HUES48 (cell line): Measurements from ENCODE around the gene IL9R.
"Not testable (repeated sequence)": the region's sequence is repeated elsewhere in the genome, so short reads cannot be mapped to it uniquely, and the experiment has no call there.

Source experiments
- H3K27ac ChIP-seq: one replicate; pipeline ENCODE4 v1.7.0; 2013; ENCODE audit warnings: low read depth, low read length, inconsistent platforms
- H3K27me3 ChIP-seq: 2 replicates; pipeline ENCODE4 v1.6.1; 2013; ENCODE audit warnings: mild to moderate bottlenecking, low read length; ENCODE audit not compliant: control insufficient read depth, insufficient read depth
- H3K36me3 ChIP-seq: 2 replicates; pipeline ENCODE4 v1.6.1; 2013; ENCODE audit warnings: low read length; ENCODE audit not compliant: control insufficient read depth, insufficient read depth
- H3K4me1 ChIP-seq: 2 replicates; pipeline ENCODE4 v1.6.1; 2013; ENCODE audit warnings: mild to moderate bottlenecking, low read length; ENCODE audit not compliant: control insufficient read depth, insufficient read depth
- H3K4me3 ChIP-seq: 2 replicates; pipeline ENCODE4 v1.5.1; 2013; ENCODE audit warnings: mild to moderate bottlenecking, low read depth, low read length
- H3K9ac ChIP-seq: 2 replicates; pipeline ENCODE4 v1.6.1; 2013; ENCODE audit warnings: mild to moderate bottlenecking, low read depth, low read length, moderate library complexity
- H3K9me3 ChIP-seq: 2 replicates; pipeline ENCODE4 v1.6.1; 2013; ENCODE audit warnings: low read length; ENCODE audit not compliant: control insufficient read depth, insufficient read depth

The IL9R gene

GRCh38 chrX:156006468-156006867 lies 9.0 kb downstream of the IL9R start:
- peaks cover 38% of the 10 kb centered on the region for H3K9me3 ChIP-seq
- H3K4me3 ChIP-seq, H3K27ac ChIP-seq, H3K9ac ChIP-seq, H3K27me3 ChIP-seq, H3K36me3 ChIP-seq, H3K4me1 ChIP-seq: not testable (repeated sequence)

- not testable (repeated sequence) for H3K27me3 ChIP-seq, H3K9ac ChIP-seq, H3K4me3 ChIP-seq, H3K27ac ChIP-seq, H3K36me3 ChIP-seq, H3K4me1 ChIP-seq
- H3K9me3 ChIP-seq = peaks cover 23% of the 10 kb centered on the region
These were observed 10.9 kb downstream of the IL9R start for GRCh38 chrX:156008379-156008778.

- H3K9ac ChIP-seq = no peak overlapping the region
These were observed 11.4 kb downstream of the IL9R start for GRCh38 chrX:156008915-156009314.

GRCh38 chrX:156009691-156010090 lies 12.2 kb downstream of the IL9R start:
- H3K4me3 ChIP-seq, H3K9ac ChIP-seq, H3K27me3 ChIP-seq, H3K36me3 ChIP-seq, H3K4me1 ChIP-seq, H3K27ac ChIP-seq: not testable (repeated sequence)
- H3K9me3 ChIP-seq = peaks cover 11% of the 10 kb centered on the region

More at GRCh38 chrX:156008915-156009314, 11.4 kb downstream of the IL9R start:
- H3K4me1 ChIP-seq = no peaks in the 10 kb centered on the region
- H3K9me3 ChIP-seq = peaks cover 18% of the 10 kb centered on the region
- H3K36me3 ChIP-seq = no peaks in the 10 kb centered on the region
- H3K4me3 ChIP-seq = no peak overlapping the region
- H3K27me3 ChIP-seq = no peaks in the 10 kb centered on the region
- H3K27ac ChIP-seq = no peak overlapping the region

GRCh38 chrX:156013286-156013953 lies 15.9 kb downstream of the IL9R start:
- not testable (repeated sequence) for H3K9ac ChIP-seq, H3K27ac ChIP-seq, H3K4me3 ChIP-seq, H3K4me1 ChIP-seq, H3K27me3 ChIP-seq, H3K36me3 ChIP-seq, H3K9me3 ChIP-seq

GRCh38 chrX:156019846-156020245 lies 22.4 kb downstream of the IL9R start:
- H3K4me1 ChIP-seq, H3K27me3 ChIP-seq, H3K27ac ChIP-seq, H3K4me3 ChIP-seq, H3K36me3 ChIP-seq, H3K9ac ChIP-seq, H3K9me3 ChIP-seq: not testable (repeated sequence)

GRCh38 chrX:156023002-156023401 lies 25.5 kb downstream of the IL9R start:
- not testable (repeated sequence) for H3K27ac ChIP-seq, H3K9me3 ChIP-seq, H3K4me3 ChIP-seq, H3K27me3 ChIP-seq, H3K4me1 ChIP-seq, H3K9ac ChIP-seq, H3K36me3 ChIP-seq

- H3K4me3 ChIP-seq, H3K27ac ChIP-seq, H3K27me3 ChIP-seq, H3K36me3 ChIP-seq, H3K9me3 ChIP-seq, H3K9ac ChIP-seq, H3K4me1 ChIP-seq: not testable (repeated sequence)
These were observed 27.5 kb downstream of the IL9R start for GRCh38 chrX:156024949-156025492.

- H3K9me3 ChIP-seq, H3K27me3 ChIP-seq, H3K4me1 ChIP-seq, H3K4me3 ChIP-seq, H3K36me3 ChIP-seq, H3K9ac ChIP-seq, H3K27ac ChIP-seq: not testable (repeated sequence)
These were observed 31.2 kb downstream of the IL9R start for GRCh38 chrX:156028653-156029237.

GRCh38 chrX:156029296-156029695 lies 31.8 kb downstream of the IL9R start:
- H3K27ac ChIP-seq, H3K36me3 ChIP-seq, H3K9ac ChIP-seq, H3K4me3 ChIP-seq, H3K9me3 ChIP-seq, H3K27me3 ChIP-seq, H3K4me1 ChIP-seq: not testable (repeated sequence)

- not testable (repeated sequence) for H3K36me3 ChIP-seq, H3K4me3 ChIP-seq, H3K27me3 ChIP-seq, H3K4me1 ChIP-seq, H3K9ac ChIP-seq, H3K9me3 ChIP-seq, H3K27ac ChIP-seq
These were observed 32.4 kb downstream of the IL9R start for GRCh38 chrX:156029707-156030442.
